ENCODE measurements around the gene LIAS. TPM values are rescaled to one million over a fixed set of nuclear protein-coding genes. Genes with fewer than 3 reads are reported as not detected.

LIAS gene
- total RNA-seq, 1 experiment from 2014 or later, result 23.1 TPM

DNA sequence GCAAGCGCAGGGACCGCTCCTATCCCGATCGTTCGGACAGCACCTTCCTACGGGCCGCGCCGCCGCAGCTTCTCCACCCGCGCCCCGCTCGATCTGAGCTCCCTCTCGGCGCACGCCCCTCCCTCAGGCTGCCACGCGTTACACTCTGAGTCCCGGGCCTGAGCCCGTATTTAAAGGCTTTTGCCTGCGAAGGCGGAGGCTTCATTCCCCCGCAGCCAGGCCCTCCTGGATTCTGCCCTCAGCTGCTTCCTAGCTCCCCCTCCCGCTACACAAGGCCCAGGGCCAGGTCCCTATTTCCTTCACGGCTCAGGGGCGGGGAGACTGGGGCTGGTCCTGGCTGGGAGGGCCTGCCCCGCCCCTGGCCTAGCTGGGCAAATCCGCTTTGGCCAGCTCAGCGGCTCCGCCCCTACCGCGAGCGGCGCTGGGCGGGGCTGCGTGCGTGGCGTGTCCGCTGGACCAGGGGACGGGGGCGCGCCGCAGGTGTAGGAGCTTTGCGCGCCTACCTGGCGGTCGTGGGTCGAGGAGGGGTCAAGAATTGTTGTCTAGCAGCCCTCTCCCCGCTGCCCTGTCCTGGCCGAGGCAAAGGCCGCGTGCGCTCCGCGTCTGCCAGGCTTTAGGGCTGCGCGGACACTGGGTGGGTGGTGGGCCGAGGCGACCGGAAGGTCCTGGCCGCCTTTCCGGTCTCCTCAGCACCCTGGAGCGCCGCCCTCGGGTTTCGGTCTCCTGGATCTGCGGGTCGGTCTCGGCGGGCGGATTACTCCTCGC, 68.6 kb downstream of the LIAS start, which contains the start of gene UGDH:
Gene UGDH (minus strand): TSS at position 144 of the 765 bp plus-strand sequence. CDS start 5,927 bp downstream, outside the sequence.
- Mint-ChIP-seq H3K27ac (peak within 1 kb of the TSS; percentile 99), H3K36me3 (peaks cover 41% of the 10 kb centered on the region), H3K4me1 (peaks cover 22% of the 10 kb centered on the region), H3K4me3 (peak within 1 kb of the TSS; percentile 99), H3K9me3 (peaks cover 26% of the 10 kb centered on the region), H3K27me3 (ENCODE audit: low read depth) (peaks cover 9% of the 10 kb centered on the region)
- POLR2A ChIA-PET, result interaction anchor here (0.6 to 1.3 kb wide), 11 partner anchors 15 to 1224 kb away, joined by 3 to 43 read pairs (median 4); partner anchors contain the start of genes LIAS, RPL9, SMIM14 and UBE2K
- CTCF ChIA-PET, result interaction anchor here (0.5 to 2.0 kb wide), 7 partner anchors 17 to 958 kb away, joined by 3 to 11 read pairs (median 3); partner anchors contain the start of genes SMIM14 and UBE2K
- ATAC-seq (peak; percentile 97), DNase-seq (ENCODE audit: low spot score) (peak; percentile 96)
- TF ChIP-seq, protein P1, sequence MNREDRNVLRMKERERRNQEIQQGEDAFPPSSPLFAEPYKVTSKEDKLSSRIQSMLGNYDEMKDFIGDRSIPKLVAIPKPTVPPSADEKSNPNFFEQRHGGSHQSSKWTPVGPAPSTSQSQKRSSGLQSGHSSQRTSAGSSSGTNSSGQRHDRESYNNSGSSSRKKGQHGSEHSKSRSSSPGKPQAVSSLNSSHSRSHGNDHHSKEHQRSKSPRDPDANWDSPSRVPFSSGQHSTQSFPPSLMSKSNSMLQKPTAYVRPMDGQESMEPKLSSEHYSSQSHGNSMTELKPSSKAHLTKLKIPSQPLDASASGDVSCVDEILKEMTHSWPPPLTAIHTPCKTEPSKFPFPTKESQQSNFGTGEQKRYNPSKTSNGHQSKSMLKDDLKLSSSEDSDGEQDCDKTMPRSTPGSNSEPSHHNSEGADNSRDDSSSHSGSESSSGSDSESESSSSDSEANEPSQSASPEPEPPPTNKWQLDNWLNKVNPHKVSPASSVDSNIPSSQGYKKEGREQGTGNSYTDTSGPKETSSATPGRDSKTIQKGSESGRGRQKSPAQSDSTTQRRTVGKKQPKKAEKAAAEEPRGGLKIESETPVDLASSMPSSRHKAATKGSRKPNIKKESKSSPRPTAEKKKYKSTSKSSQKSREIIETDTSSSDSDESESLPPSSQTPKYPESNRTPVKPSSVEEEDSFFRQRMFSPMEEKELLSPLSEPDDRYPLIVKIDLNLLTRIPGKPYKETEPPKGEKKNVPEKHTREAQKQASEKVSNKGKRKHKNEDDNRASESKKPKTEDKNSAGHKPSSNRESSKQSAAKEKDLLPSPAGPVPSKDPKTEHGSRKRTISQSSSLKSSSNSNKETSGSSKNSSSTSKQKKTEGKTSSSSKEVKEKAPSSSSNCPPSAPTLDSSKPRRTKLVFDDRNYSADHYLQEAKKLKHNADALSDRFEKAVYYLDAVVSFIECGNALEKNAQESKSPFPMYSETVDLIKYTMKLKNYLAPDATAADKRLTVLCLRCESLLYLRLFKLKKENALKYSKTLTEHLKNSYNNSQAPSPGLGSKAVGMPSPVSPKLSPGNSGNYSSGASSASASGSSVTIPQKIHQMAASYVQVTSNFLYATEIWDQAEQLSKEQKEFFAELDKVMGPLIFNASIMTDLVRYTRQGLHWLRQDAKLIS (CRISPR knock-in tag; IDR thresholded peaks at IDR 0.05; ENCODE audit: borderline replicate concordance), result peak; percentile 10; the same call in 1 of the 2 replicates
- TF ChIP-seq FOXK1 (CRISPR knock-in tag; IDR thresholded peaks at IDR 0.05) (peak; percentile 69; the same call in 1 of the 2 replicates), FOXP1 (CRISPR knock-in tag; IDR thresholded peaks at IDR 0.05; ENCODE audit: borderline replicate concordance) (peak; percentile 85; the same call in 1 of the 2 replicates), MXD4 (CRISPR knock-in tag; IDR thresholded peaks at IDR 0.05; ENCODE audit: borderline replicate concordance) (no peak), FOXJ3 (CRISPR knock-in tag; IDR thresholded peaks at IDR 0.05; ENCODE audit: borderline replicate concordance) (no peak), OVOL2 (CRISPR knock-in tag; IDR thresholded peaks at IDR 0.05; ENCODE audit: borderline replicate concordance) (no peak), NR1H2 (CRISPR knock-in tag; IDR thresholded peaks at IDR 0.05) (no peak), ZNF317 (CRISPR knock-in tag; IDR thresholded peaks at IDR 0.05; ENCODE audit: borderline replicate concordance, low read depth) (no peak), ZNF423 (CRISPR knock-in tag; IDR thresholded peaks at IDR 0.05) (peak; percentile 64)
- TF ChIP-seq, protein P2, sequence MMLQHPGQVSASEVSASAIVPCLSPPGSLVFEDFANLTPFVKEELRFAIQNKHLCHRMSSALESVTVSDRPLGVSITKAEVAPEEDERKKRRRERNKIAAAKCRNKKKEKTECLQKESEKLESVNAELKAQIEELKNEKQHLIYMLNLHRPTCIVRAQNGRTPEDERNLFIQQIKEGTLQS (CRISPR knock-in tag; conservative IDR thresholded peaks at IDR 0.05), result no peak
- TF ChIP-seq, protein P3, sequence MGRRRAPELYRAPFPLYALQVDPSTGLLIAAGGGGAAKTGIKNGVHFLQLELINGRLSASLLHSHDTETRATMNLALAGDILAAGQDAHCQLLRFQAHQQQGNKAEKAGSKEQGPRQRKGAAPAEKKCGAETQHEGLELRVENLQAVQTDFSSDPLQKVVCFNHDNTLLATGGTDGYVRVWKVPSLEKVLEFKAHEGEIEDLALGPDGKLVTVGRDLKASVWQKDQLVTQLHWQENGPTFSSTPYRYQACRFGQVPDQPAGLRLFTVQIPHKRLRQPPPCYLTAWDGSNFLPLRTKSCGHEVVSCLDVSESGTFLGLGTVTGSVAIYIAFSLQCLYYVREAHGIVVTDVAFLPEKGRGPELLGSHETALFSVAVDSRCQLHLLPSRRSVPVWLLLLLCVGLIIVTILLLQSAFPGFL (CRISPR knock-in tag; IDR thresholded peaks at IDR 0.05; ENCODE audit: borderline replicate concordance), result no peak
- TF ChIP-seq, protein P4, sequence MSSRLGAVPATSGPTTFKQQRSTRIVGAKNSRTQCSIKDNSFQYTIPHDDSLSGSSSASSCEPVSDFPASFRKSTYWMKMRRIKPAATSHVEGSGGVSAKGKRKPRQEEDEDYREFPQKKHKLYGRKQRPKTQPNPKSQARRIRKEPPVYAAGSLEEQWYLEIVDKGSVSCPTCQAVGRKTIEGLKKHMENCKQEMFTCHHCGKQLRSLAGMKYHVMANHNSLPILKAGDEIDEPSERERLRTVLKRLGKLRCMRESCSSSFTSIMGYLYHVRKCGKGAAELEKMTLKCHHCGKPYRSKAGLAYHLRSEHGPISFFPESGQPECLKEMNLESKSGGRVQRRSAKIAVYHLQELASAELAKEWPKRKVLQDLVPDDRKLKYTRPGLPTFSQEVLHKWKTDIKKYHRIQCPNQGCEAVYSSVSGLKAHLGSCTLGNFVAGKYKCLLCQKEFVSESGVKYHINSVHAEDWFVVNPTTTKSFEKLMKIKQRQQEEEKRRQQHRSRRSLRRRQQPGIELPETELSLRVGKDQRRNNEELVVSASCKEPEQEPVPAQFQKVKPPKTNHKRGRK (CRISPR knock-in tag; IDR thresholded peaks at IDR 0.05; ENCODE audit: borderline replicate concordance), result no peak
- TF ChIP-seq, protein P5, sequence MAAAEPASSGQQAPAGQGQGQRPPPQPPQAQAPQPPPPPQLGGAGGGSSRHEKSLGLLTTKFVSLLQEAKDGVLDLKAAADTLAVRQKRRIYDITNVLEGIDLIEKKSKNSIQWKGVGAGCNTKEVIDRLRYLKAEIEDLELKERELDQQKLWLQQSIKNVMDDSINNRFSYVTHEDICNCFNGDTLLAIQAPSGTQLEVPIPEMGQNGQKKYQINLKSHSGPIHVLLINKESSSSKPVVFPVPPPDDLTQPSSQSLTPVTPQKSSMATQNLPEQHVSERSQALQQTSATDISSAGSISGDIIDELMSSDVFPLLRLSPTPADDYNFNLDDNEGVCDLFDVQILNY (CRISPR knock-in tag; IDR thresholded peaks at IDR 0.05), result peak; percentile 26; the same call in 1 of the 2 replicates
- TF ChIP-seq, protein P6, sequence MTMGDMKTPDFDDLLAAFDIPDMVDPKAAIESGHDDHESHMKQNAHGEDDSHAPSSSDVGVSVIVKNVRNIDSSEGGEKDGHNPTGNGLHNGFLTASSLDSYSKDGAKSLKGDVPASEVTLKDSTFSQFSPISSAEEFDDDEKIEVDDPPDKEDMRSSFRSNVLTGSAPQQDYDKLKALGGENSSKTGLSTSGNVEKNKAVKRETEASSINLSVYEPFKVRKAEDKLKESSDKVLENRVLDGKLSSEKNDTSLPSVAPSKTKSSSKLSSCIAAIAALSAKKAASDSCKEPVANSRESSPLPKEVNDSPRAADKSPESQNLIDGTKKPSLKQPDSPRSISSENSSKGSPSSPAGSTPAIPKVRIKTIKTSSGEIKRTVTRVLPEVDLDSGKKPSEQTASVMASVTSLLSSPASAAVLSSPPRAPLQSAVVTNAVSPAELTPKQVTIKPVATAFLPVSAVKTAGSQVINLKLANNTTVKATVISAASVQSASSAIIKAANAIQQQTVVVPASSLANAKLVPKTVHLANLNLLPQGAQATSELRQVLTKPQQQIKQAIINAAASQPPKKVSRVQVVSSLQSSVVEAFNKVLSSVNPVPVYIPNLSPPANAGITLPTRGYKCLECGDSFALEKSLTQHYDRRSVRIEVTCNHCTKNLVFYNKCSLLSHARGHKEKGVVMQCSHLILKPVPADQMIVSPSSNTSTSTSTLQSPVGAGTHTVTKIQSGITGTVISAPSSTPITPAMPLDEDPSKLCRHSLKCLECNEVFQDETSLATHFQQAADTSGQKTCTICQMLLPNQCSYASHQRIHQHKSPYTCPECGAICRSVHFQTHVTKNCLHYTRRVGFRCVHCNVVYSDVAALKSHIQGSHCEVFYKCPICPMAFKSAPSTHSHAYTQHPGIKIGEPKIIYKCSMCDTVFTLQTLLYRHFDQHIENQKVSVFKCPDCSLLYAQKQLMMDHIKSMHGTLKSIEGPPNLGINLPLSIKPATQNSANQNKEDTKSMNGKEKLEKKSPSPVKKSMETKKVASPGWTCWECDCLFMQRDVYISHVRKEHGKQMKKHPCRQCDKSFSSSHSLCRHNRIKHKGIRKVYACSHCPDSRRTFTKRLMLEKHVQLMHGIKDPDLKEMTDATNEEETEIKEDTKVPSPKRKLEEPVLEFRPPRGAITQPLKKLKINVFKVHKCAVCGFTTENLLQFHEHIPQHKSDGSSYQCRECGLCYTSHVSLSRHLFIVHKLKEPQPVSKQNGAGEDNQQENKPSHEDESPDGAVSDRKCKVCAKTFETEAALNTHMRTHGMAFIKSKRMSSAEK (CRISPR knock-in tag; IDR thresholded peaks at IDR 0.05; ENCODE audit: borderline replicate concordance), result no peak
- TF ChIP-seq, protein P7, sequence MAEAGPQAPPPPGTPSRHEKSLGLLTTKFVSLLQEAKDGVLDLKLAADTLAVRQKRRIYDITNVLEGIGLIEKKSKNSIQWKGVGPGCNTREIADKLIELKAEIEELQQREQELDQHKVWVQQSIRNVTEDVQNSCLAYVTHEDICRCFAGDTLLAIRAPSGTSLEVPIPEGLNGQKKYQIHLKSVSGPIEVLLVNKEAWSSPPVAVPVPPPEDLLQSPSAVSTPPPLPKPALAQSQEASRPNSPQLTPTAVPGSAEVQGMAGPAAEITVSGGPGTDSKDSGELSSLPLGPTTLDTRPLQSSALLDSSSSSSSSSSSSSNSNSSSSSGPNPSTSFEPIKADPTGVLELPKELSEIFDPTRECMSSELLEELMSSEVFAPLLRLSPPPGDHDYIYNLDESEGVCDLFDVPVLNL (CRISPR knock-in tag; IDR thresholded peaks at IDR 0.05; ENCODE audit: borderline replicate concordance, low read depth), result no peak
- TF ChIP-seq, protein P8, sequence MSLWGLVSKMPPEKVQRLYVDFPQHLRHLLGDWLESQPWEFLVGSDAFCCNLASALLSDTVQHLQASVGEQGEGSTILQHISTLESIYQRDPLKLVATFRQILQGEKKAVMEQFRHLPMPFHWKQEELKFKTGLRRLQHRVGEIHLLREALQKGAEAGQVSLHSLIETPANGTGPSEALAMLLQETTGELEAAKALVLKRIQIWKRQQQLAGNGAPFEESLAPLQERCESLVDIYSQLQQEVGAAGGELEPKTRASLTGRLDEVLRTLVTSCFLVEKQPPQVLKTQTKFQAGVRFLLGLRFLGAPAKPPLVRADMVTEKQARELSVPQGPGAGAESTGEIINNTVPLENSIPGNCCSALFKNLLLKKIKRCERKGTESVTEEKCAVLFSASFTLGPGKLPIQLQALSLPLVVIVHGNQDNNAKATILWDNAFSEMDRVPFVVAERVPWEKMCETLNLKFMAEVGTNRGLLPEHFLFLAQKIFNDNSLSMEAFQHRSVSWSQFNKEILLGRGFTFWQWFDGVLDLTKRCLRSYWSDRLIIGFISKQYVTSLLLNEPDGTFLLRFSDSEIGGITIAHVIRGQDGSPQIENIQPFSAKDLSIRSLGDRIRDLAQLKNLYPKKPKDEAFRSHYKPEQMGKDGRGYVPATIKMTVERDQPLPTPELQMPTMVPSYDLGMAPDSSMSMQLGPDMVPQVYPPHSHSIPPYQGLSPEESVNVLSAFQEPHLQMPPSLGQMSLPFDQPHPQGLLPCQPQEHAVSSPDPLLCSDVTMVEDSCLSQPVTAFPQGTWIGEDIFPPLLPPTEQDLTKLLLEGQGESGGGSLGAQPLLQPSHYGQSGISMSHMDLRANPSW (CRISPR knock-in tag; conservative IDR thresholded peaks at IDR 0.05; ENCODE audit: low read depth), result no peak
